Fibroblast of pulmonary artery (primary cell): Measurements from ENCODE around the gene UPF2.

Experiments
- DNase-seq: peaks from one replicate; pipeline ENCODE4 v3.0.0-alpha.2; 2010; ENCODE audit warnings: low read depth
- H3K4me3 ChIP-seq: replicated peaks from 2 replicates; pipeline ENCODE4 v1.5.1; 2011; ENCODE audit warnings: low read depth, mild to moderate bottlenecking, control low read depth, low read length, moderate library complexity
- TF ChIP-seq, protein P1 (sequence below): IDR thresholded peaks from 2 replicates; pipeline ENCODE4 v1.5.1; 2011; ENCODE audit warnings: mild to moderate bottlenecking, control low read depth, low read length, inconsistent platforms; ENCODE audit errors: missing control alignments

Gene UPF2

DNA sequence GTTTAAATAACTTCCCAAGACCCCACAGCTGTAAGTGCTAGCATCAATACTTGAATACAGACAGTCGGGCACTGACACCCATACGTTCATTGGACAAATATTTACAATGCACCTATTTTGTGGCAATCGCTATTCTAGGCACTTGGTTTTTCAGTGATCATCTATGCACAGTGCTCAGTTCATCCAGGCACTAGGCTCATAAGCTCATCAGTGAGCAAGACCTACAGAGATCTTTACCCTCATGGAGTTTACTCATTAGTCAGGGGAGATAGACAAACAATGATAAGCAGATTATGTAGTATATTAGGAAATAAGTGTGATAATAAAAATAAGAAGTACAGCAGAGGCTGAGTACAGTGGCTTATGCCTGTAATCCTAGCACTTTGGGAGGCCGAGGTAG, 18.5 kb upstream of the UPF2 start:
- H3K4me3 ChIP-seq, result no peak overlapping the region
- DNase-seq, result no peak
- TF ChIP-seq, protein P1, sequence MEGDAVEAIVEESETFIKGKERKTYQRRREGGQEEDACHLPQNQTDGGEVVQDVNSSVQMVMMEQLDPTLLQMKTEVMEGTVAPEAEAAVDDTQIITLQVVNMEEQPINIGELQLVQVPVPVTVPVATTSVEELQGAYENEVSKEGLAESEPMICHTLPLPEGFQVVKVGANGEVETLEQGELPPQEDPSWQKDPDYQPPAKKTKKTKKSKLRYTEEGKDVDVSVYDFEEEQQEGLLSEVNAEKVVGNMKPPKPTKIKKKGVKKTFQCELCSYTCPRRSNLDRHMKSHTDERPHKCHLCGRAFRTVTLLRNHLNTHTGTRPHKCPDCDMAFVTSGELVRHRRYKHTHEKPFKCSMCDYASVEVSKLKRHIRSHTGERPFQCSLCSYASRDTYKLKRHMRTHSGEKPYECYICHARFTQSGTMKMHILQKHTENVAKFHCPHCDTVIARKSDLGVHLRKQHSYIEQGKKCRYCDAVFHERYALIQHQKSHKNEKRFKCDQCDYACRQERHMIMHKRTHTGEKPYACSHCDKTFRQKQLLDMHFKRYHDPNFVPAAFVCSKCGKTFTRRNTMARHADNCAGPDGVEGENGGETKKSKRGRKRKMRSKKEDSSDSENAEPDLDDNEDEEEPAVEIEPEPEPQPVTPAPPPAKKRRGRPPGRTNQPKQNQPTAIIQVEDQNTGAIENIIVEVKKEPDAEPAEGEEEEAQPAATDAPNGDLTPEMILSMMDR, result no peak

DNA sequence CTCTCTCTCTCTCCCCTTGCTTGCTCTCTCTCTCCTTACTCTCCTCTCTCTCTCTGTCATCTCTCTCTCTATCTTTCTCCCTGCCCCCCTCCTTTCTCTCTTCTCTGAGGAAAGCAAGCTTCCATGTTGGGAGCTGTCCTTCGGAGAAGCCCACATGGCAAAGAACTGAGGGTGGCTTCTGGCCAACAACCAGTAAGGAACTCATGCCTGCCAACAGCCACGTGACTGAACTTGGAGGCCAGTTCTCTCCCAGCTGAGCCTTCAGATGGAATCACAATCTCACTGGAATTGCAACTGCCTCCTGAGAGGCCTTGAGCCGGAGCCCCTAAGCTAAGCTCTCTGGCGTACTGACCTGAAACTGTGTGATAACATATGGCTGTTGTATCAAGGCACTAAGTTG, 14.1 kb upstream of the UPF2 start:
- TF ChIP-seq, protein P1, result no peak
- DNase-seq, result no peak
- no peak overlapping the region for H3K4me3 ChIP-seq

DNA sequence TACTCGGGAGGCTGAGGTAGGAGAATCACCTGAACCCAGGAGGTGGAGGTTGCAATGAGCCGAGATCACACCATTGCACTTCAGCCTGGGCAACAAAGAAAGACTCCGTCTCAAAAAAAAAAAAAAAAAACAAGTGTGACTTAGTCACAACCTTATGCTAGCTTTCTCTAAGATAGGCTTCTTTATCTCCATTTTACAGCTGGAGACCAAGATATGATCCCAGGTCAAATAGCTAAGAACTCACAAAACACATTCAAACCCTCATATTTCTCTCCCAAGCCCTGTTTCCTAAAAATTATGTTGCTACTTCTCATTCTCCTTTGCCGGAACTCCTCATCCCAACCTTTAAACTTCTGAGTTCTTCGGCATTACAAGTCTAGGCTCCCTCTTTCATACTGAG, 13.1 kb upstream of the UPF2 start:
- no peak overlapping the region for H3K4me3 ChIP-seq
- DNase-seq, result no peak
- TF ChIP-seq, protein P1, result no peak

DNA sequence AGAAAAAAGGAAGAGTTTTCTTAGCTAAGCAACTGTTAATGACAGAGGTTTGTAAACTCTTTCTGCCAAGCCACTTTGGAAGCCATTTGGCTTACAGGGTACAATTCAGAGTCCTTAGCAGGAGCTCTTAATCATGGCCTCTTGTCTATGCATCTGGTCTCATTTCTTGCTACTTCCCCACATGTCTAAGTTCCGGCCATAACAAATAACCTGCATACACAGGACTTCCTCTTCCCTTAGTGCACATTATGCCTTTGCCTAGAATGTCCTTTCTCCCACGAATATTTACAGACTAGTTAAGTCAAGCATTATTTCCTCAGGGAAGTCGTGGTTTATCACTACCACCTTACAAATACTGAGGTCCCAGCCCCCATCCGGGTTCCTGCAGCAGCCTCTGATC, 8.6 kb upstream of the UPF2 start:
- no peak for DNase-seq
- TF ChIP-seq, protein P1, result no peak
- no peak overlapping the region for H3K4me3 ChIP-seq

DNA sequence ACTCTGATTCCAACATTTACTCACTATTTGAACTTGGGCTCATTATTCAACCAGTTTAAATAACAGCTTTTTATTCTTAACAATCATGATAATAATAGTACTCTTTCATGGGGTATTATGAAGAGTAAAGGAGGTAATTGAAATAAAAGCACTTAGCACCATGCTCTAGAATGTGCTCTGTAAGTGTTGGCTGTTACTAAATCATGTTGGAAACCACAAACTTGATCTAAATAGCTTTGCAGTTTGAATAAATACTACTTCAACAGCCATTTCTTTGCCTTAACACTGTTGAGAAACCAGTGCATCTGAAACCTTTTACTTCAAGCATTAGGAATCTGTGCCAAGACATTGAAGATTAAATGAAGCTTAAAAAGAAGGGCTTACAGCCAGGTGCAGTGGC, 7.9 kb upstream of the UPF2 start:
- H3K4me3 ChIP-seq, result no peak overlapping the region
- TF ChIP-seq, protein P1, result no peak

DNA sequence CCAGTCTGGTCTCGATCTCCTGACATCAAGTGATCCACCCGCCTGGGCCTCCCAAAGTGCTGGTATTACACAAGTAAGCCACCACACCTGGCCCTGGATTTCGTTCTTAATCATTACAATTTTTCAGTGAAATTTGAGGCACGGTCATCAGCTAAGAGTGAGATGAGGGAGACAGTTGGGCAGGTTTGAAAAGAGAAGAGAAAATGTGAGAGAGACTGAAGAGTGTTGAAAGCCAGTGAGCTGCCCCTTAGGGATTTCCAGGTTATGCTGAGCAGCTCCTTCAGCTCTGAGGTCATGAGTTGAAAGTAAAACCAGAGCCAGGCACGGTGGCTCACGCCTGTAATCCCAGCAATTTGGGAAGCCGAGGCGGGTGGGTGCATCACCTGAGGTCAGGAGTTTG, 5.9 kb upstream of the UPF2 start:
- TF ChIP-seq, protein P1, result no peak
- no peak overlapping the region for H3K4me3 ChIP-seq
- DNase-seq, result no peak

More for the DNA sequence above, 7.9 kb upstream of the UPF2 start:
- no peak for DNase-seq

DNA sequence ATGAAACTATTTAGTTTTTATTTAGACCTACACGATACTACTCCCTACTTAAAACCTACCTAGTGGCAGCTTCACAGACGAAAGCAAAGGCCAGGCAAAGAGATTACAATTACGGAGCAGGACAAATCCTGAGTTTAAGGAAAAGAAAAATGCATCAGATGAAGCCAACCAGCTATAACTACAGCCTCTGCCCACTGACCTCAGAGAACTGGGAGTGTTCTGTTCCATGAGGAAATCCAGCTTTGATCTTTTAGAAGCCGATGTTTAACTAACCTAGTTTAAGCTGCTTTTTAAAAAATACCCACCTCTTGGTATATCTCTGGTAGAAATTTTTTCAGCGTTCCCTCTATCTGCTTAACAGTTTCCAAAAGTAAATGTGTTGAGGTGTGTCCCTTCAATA, 3.0 kb upstream of the UPF2 start:
- DNase-seq, result no peak
- TF ChIP-seq, protein P1, result no peak

More for the DNA sequence above, 3.0 kb upstream of the UPF2 start:
- no peak overlapping the region for H3K4me3 ChIP-seq
